DMS114 treated with DMSO at 0.1 percent for 48 hours (cell line): Measurements from ENCODE around the gene ADAMTSL2.

Source experiments
- DNase-seq: peaks from one replicate; lab custom pipeline; 2025; ENCODE audit not compliant: unreplicated experiment; lab: John Stamatoyannopoulos, UW

ADAMTSL2 gene

DNA sequence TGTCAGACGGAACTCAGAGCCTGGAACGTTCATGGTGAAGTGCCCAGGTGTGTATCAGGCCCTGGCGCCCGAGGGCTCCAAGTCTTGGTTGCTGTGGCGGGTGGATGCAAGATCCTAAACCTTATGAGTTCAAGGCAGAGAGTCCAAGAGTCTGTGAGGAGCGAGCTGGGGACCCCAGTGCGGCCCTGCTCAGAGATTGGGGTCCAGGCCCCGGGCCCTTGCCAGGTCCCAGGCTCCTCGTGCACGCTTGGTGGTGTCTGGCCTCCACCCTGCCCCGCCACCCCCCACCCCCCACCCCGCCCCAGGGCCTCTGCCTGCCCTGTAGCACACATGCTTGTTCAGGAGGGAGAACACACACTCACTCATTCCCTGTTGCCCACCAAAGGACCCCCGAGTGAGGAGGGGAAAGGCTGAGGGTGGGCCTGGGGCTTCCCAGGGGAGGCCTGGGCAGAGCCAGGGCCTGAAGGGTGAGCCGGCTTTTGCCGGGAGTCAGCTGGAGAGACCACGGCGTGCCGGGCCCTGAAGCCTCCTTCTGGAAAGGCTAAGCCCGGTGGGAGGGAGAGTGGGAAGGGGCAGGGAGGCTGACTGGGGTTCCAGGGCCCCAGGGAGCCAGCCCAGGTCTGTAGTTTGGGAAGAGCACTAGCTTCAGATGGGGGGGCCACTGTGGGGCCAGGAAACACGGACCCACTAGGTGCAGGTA lies 37.5 kb downstream of the ADAMTSL2 start:
- no peak for DNase-seq

DNA sequence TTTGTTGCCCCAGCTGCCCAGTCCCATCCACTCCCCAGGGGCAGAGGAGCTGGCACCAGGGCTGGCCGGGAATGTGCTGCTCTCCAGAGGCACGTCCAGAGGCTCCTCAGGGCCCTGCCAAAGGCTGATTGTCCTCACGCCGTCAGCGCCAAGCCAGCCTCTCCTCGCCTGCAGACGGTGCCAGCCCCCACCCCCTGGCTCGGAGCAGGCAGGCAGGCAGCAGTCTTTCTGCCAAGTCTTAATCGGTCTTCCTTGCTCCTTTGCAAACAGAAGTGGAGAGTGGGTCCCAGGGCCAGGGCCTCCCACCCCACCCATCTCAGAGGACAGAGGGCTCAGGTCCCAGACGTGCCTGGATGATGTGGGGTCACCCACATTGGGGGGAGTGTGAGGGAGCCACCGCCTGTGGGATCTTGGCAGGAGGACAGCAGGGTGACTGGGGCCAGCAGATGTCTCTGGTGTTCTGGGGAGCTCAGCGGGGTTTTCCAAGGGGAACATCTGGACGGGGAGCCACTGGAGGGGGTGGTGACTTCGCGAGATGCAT lies 38.4 kb downstream of the ADAMTSL2 start:
- DNase-seq = no peak

DNA sequence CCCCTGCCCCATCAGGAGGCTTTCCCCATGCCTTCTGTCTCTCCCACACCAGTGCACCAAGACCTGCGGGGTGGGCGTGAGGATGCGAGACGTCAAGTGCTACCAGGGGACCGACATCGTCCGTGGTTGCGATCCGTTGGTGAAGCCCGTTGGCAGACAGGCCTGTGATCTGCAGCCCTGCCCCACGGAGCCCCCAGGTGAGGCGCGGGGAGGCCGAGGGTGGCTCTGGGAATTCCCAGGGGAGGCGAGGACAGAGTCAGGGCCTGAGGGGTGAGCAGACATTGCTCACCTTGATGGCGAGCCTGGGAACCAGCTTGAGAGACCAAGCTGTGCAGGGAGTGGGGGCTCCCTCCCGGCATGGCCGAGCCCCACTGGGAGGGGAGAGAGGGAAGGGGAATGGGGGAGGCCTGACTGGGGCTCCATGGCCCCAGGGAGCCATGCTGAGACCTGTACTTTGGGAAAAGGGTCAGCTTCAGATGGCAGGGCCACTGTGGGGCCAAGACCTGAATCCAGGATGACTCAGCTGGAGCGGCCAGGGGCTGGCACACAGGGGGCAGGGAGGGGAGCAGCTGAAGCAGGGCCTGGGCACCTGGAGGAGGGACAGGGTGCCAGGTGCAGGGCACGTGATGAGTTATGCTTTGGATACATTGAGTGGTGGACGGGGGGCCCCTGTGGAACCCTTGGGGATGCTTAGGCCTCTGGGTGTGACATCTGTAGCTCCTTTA lies 39.4 kb downstream of the ADAMTSL2 start:
- no peak for DNase-seq

DNA sequence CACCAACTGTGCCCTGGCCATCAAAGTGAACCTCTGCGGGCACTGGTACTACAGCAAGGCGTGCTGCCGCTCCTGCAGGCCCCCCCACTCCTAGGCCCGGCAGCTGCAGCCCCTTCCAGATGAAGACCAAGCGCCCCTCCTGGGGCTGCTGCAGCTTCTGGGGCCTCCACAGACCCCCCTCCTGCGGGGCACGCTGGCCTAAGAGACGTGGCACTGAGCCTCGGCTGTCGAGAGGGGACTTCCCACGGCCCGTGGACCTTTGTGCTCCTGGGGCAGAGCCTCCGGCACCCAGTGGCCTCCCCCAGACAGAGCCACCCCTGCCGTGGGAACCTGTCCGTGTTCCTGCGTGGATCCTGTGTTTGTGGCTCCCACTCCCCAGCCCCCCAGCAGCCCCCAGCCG lies 40.3 kb downstream of the ADAMTSL2 start:
- DNase-seq = no peak

DNA sequence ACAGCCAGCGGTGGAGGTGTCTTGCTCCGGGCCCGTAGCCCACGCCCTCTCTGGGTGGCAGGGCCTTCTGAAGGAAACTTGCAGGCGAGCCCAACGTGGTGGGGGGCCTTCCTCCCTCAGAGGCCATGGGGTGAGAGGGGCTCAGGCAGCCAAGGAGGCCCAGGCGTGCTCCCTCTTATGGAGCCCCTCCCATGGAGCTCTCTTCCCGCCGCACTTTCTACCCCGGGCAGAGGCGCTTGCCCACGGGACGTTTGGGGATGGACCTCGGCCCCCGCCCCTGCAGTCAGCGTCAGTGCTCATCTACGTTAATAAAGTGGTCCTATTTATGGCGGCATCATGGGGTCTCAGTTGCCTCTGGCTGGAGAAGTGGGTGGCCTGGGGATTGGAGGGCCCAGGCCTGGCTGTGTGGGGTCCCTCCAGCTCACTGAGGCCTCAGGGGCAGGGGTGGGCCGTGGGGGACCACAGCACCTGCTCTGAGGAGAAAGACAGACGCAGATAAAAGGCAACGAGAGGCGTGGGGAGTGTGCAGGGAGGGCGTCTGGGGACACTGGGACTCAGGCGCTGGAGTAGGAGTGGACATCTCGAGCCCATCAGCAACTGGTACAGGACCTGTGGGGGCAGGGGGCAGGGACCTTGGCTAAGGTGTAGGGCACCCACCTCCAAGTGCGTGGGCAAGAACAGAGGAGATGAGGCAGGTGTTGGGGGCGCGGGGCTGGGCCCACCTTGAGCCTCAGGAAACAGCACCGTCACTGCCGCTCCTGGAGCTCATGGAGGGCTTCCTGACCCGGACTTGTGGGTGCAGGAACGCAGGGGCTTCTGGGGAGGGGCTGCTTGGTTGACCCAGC lies 40.9 kb downstream of the ADAMTSL2 start:
- no peak for DNase-seq

DNA sequence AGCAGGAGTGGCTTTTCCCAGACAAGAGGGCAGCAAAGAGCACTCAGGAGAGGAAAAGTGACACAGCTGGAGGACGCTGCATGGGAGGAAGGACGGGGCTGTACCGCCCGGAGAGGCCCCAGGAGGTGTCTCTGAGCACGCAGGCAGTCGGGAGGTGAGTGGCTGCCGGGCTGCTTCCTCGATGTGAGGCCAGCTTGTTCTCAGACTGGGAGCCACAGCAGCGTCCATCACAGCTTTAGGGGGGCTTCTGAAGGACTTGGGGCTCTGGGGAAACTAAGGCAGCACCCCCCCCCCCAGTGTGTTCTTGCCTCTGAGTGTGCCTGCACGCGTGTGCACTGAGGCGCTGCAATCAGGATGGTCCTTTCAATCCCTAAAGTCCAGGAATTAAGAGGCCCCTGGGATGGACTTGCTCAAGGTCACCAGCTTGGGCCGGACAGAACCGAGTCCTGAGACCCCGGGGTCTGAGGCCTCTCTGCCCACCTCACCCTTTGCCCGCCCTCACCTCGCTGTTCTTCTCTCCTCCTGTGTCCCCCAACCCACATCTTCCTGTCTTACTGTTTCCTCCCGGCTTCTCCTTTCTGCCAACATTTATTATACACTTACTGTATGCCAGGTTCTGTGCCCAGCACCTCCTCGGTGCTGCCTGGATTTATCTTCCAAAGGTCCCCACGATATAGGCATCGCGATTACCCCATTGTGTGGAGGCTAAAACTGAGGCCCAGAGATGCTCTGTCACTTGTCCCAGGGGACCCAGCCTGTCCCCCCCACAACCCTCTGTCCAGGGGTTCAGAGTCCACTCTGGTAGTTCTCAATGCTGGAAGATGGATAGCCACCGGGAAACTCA lies 41.7 kb downstream of the ADAMTSL2 start:
- no peak for DNase-seq

DNA sequence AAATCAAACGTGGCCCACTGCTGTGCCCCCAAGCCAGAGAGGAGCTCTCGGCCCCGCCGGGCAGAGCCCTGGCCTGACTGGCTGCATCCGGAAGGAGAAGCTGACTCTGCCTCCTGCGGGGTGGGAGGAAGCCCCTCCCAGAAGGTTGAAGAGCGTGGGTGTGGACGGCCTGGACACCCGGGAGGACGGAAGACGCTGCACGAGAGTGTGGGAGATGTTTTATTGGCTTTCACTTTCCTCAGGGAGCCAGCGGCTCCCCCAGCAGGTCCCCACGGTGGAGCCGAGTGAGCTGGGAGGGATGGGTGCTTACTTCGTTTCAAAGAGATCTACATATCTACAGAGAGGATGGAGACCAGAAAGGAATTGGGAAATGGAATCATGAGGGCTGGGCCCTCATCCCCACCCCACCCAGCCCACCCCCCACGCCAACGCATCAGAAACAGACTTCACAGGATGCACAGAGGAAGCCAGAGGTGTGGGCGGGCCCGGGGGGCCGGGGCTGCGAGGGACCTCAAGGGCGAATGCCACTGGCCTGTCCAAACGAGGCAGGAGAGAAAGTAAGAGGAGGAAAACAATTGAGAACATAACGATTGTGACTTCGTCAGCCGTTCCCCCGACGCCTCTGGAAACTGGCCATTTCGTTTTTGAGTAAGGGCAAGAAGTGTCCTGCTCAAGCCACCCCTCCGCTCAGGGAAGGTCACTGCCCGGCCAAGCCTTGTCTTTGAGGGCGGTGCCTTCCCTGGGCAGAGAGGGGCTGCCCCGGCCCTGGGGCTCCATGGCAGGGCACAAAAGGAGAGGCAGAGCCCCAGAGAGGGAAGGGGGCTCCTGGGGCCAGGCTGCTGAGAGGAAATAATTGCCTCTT lies 42.6 kb downstream of the ADAMTSL2 start:
- no peak for DNase-seq

DNA sequence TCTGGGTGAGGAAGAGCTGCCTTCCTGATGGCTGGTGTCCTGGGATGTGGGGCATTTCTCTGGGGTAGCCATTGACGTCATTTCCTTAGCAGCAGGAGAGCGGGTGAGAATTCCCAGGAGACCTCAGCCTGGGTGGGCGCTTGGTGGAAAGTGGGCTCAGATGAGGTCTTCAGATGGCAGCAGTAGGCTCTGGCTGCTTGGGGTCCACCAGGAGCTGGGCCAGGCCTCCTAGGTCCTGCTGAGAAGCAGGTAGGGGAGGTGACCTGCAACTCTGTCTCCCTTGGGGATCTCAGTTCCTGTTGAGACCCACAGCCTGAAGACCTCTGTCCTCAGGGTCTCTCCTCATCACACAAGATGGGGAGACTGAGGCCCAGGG lies 43.2 kb downstream of the ADAMTSL2 start:
- DNase-seq = no peak

DNA sequence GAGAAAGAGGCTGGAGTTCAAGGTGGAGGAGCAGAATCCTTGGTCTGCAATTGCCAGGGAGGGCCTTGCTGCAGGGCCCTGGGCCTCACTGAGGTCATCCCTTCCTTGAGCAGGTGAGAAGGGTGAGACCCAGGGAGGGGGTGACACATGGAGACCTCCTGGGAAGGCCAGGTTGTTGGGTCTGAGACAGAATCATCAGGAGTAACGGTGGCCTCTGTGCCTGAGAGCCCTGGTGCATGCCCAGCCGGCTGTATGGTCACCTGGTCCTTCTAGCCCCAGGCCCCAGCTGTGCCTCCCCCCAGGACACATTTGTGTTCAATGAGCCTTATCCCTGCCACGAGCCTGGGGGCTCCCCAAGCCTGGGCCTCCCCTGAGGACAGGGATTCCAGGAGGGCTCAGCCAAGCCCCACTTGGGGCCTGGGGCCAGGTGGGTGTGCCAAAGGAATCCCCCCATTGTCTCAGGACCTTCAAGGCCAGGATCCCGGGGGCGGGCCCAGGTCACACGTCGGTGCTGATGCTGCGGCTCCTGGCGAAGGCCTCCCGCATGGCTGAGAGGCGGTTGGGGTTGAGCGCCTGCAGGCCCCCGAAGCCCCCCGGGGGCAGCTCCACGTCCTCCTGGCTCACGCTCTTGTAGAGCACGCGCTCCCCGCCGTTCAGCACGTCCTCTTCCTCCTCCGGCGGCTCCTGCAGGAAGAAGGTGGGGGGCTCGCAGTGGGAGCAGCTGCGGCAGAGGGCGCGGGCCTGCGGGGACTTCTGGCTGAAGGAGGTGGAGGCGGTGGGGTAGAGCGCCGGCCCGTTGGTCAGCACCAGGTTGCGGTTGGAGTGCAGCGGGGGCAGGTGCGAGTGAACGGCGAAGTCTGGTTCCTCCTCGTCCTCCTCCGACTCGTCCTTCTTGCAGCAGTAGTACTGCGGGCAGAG lies 44.3 kb downstream of the ADAMTSL2 start:
- DNase-seq = no peak

DNA sequence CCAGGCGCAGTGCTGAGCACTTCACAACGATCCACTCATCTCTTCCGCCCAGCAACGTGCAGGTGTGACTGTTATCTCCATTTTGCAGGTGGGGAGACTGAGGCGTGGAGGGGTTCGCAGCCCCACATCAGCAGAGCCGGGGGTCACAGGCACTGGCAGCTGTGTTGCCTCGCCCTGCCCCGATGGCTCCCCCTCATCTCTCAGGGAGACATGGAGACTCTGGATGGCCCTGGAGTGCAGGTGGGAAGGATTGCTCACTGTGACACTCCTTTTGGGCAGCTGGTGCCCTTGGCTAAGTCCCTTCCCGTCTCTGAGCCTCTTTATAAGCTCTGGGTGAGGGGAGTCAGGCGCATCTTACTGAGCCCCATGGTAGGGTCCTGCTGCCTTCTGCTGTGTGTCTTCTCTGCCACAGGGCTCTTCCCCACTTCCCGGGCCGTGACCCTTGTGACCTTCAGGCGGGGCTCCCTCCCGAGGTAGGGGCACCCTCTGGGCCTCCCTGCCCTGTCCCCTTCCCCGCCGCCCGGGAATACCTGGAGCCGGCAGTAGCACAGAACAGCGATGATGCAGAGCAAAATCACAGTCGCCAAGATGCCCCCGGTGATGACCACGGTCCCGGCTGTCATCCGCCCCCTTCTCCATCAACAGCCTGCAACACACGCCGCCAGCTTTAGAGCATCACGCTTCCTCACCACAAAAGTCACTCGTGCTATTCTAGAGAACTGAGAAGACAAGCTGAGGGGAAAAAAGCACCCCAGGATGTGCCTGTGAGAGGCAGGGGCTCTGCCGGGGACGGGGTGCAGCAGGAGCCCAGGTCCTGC lies 45.3 kb downstream of the ADAMTSL2 start:
- no peak for DNase-seq

DNA sequence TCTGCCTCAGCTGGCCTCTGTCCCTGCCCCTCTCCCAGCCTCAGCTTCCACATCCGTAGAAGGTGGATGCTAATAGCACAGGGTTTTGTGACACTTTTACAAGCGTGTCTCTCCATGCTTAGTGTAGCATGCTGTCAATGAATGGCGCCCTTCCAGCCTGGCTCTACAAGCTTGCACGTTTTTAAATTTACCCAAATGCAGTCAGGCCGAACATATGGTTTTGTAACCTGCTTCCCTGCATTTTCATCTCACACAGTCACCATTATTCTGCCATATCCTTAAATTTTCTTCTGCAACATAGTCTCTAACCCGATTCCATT lies 45.9 kb downstream of the ADAMTSL2 start:
- no peak for DNase-seq

DNA sequence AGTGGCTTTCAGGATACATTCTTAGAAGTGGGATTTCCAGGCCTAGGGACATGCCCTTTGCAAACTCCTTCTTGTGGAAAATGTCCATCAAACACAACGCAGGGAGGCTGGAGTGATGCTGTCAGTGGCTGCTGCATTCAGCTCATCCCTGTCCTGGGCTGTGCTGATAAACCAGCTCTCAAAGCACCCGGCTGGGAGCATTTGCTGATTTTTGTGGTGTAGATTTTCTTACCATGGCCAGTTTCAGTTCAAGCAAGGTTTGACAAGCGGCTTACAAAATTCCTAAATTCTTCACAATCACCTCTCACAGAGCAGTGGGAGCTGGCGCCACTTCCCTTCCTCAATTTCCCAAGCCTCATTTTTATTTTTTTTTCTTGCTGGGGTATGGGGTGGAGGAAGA lies 46.5 kb downstream of the ADAMTSL2 start:
- no peak for DNase-seq

DNA sequence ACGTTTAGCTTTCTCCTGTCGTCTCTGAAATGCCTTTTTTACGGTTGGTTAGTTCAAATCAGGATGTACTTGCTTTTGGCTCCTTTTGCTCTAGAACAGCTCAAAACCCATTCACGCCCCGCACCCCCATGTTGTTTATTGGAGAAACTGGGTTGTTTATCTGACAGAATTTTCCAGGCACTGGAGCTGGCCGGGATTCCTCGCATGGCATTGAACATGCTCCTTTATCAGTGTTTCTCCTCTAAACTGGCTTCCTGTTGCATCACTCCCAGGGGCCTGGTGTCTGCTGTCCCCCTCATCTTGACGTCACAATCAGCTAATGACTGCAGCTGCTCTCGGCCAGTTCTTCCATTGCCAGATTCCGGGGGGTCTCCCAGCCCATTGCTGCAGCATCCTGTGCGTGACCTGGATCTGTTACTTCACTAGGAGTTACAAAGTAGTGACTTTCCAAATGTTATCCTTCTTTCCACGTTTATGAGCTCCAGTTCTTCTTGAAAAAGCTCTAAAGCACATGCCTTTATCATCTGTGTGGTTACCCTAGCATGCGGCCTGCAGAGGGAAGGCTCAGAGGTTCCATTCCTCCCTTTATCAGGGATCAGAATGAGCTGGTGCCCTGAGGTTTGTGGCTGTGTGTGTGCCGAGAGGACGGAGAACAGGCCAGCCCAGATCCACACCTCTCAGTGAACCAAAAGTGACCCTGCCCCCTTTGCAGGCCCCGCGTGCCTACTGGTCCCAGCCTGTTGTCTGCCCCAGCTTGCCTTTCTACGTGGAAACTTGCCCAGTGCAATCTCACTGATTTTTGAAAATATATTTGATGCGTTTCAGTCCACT lies 47.2 kb downstream of the ADAMTSL2 start:
- DNase-seq = no peak

DNA sequence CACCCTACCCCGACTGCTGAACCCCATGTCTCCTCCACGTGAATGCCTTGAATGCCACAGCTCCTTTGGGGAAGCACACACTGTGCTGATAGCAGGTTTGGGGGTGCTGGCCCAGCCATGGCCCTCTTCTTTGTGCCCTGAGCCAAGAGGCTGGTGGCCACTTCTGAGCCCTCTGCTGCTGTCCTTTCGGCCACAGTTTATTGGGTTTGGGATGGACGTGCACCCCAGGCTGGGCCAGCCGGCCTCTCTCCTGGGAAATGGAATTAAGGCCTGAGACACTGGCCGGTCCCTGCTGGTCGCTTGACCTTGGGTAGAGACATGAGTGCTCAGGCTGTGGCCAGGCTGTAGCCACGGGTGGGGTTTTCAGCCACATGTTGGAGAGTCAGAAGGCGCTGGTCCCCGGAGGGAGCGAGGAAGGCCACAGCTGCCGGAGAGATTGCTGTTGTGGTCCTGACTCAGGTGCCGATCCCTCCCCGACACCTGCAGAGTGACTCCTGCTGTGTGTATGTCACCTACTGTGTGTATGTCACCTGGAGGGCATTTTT lies 48.1 kb downstream of the ADAMTSL2 start:
- no peak for DNase-seq

DNA sequence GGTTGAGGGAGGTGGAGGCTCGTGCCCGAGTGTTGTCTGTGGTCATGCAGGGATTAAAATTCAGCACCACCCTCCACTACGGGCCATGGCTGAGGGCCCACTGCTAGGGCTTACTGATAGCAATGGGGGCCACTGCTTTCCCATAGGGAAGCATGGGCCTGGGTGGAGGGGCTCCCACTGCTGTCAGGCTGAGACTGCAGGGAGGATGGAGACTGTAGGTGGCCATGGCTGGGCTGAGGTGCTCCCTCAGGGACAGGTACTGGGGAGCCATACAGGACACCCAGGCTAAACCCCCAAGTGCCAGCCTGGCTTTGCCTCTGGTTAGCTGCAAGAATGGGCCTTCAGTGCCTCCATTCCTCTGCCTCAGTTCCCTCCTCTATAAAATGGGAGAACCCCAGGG lies 48.6 kb downstream of the ADAMTSL2 start:
- DNase-seq = no peak

DNA sequence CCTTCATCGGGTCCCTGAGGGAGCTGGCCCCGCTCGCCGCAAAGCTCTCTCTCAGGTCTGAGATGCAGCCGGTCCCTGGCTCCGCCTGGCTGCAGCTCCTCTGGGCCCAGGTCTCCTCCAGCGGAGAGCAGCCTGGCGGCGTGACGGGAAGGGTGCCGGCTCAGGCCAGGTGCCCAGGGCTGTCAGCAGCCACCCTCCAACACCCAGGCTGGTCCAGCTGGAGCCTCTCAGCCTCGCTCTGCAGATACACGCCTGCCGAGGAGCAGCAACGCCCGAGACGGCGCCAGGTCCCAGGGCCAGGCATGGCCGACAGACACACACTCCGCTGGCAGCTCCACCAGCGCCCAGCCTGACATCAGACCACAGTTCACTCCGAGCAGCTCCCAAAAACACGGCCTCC lies 49.1 kb downstream of the ADAMTSL2 start:
- no peak for DNase-seq

DNA sequence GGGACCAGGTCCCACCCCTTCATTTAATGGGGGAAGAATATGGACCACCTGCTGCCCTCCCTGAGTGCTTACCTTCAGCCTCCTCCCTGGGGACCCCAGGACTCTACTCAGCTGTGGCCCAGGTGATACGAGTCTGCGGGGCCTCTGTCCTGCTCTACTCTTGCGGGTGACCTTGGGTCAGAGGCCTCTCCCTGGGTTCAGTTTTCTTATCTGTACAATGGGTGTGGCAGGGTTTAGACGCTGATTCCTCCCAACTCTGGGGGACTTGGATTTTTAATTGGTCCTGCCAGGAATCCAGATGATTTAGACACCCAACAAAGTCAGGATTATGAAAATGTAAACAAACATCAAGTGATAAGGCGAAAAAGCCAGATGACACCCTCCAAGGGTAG lies 49.7 kb downstream of the ADAMTSL2 start:
- no peak for DNase-seq
